Uterus (tissue), 4 donors: Measurements from ENCODE around the gene ARHGEF17. TPM values are rescaled to one million over a fixed set of nuclear protein-coding genes. Genes with fewer than 3 reads are reported as not detected.

Source experiments
- DNase-seq, 2 donors: peaks; one replicate each; pipeline ENCODE4 v3.0.0-alpha.2; 2019 to 2020
- H3K27ac ChIP-seq, 2 donors: fragments of 200-600 bp; sonication (generic); 1 replicate in 1 of 2; 2 replicates in 1 of 2; pipeline ENCODE4 v1.5.1; 2016 to 2018
- H3K27me3 ChIP-seq, 2 donors: fragments of 200-600 bp; sonication (generic); one replicate each; pipeline ENCODE4 v1.5.1; 2018 to 2019; ENCODE audit warnings: control low read depth in 1 of 2
- H3K36me3 ChIP-seq, 2 donors: fragments of 200-600 bp; sonication (generic); one replicate each; pipeline ENCODE4 v1.5.1; 2019; ENCODE audit warnings: control low read depth in 1 of 2
- H3K4me1 ChIP-seq, 2 donors: fragments of 200-600 bp; sonication (generic); one replicate each; pipeline ENCODE4 v1.5.1; 2018 to 2019; ENCODE audit warnings: control low read depth in 1 of 2
- H3K4me3 ChIP-seq, 2 donors: fragments of 200-600 bp; sonication (generic); 1 replicate in 1 of 2; 2 replicates in 1 of 2; pipeline ENCODE4 v1.5.1; 2018 to 2019; ENCODE audit warnings: mild to moderate bottlenecking in 1 of 2
- H3K9me3 ChIP-seq, 2 donors: fragments of 200-600 bp; sonication (generic); one replicate each; pipeline ENCODE4 v1.5.1; 2019; ENCODE audit warnings: control low read depth in 1 of 2
- POLR2A ChIP-seq, 2 donors: fragments of 450-650 bp; IDR thresholded peaks; one replicate each; pipeline ENCODE4 v1.6.1; 2016; ENCODE audit warnings: antibody characterized with exemption in 2 of 2, mild to moderate bottlenecking in 1 of 2, moderate library complexity in 1 of 2
- intact Hi-C: fragments of 100-400 bp; cut with DNase I; formaldehyde crosslinking; loops from one replicate; pipeline ENCODE4 v1.15.1; 2023; ENCODE audit warnings: low total_unique reads
- total RNA-seq, 4 donors: library from RNA; depleted of rRNA in 3 of 4; stranded (reverse); fragments of >200 nt in 3 of 4; gene quantifications; one replicate each; pipeline versions ENCODE4 v1.1.0 to v1.2.4, GENCODE V29; 2014 to 2023
- TF ChIP-seq, protein P1 (sequence below), 4 experiments: fragments of 200-600 bp in 2 of 4; fragments of 450-650 bp in 2 of 4; sonication (generic) in 2 of 4; IDR thresholded peaks; one replicate each; pipeline ENCODE4 v1.5.1; 2016 to 2019; ENCODE audit warnings: antibody characterized with exemption in 4 of 4, mild to moderate bottlenecking in 2 of 4, moderate library complexity in 1 of 4
- donor health status: DM: yes; HTN: yes; CAD: no.

The ARHGEF17 gene
- total RNA-seq, 4 donors from 2014 or later, result 17.9 to 174 (median 58.6) TPM

DNA sequence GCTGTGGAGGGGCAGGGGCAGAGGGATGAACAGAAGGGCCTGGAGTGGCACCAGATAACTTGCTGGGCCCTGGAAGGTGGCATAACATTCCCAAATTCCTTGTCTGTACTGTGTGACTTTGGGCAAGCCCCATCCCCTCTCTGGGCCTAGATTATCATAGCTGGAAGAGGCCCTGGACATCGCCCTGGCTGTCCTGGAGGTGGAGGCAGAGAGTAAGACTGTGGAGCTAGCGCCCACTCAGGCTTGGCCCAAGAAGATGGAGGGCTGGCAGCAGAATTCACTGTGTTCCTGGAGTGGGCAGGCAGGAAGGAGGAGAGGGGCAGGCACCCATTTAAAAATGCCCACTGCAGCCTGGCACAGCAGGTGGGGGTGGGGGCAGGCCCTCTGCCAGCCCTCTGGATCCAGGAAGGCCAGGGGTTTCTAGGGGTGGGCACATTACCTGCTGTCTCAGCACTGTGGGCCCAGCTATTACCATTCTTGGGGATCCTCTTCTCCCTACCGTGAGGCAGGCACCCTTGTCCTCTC, 22.6 kb downstream of the ARHGEF17 start:
- Histone ChIP-seq H3K4me3 (no peak overlapping the region), H3K27ac (peak overlapping the region; percentile 74 to 94), H3K9me3 (no peaks in the 10 kb centered on the region), H3K27me3 (no peaks in the 10 kb centered on the region), H3K36me3 (no peaks in the 10 kb centered on the region), H3K4me1 (peaks cover 27 to 51% of the 10 kb centered on the region in 2 donors)
- intact Hi-C loops, result no loop called here
- DNase-seq, result no peak
- TF ChIP-seq, protein P1, sequence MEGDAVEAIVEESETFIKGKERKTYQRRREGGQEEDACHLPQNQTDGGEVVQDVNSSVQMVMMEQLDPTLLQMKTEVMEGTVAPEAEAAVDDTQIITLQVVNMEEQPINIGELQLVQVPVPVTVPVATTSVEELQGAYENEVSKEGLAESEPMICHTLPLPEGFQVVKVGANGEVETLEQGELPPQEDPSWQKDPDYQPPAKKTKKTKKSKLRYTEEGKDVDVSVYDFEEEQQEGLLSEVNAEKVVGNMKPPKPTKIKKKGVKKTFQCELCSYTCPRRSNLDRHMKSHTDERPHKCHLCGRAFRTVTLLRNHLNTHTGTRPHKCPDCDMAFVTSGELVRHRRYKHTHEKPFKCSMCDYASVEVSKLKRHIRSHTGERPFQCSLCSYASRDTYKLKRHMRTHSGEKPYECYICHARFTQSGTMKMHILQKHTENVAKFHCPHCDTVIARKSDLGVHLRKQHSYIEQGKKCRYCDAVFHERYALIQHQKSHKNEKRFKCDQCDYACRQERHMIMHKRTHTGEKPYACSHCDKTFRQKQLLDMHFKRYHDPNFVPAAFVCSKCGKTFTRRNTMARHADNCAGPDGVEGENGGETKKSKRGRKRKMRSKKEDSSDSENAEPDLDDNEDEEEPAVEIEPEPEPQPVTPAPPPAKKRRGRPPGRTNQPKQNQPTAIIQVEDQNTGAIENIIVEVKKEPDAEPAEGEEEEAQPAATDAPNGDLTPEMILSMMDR (IDR thresholded peaks at IDR 0.05), result peak in 3 of 4 experiments; percentile 11 to 51 (median 40)
- TF ChIP-seq POLR2A (IDR thresholded peaks at IDR 0.05), result no peak

DNA sequence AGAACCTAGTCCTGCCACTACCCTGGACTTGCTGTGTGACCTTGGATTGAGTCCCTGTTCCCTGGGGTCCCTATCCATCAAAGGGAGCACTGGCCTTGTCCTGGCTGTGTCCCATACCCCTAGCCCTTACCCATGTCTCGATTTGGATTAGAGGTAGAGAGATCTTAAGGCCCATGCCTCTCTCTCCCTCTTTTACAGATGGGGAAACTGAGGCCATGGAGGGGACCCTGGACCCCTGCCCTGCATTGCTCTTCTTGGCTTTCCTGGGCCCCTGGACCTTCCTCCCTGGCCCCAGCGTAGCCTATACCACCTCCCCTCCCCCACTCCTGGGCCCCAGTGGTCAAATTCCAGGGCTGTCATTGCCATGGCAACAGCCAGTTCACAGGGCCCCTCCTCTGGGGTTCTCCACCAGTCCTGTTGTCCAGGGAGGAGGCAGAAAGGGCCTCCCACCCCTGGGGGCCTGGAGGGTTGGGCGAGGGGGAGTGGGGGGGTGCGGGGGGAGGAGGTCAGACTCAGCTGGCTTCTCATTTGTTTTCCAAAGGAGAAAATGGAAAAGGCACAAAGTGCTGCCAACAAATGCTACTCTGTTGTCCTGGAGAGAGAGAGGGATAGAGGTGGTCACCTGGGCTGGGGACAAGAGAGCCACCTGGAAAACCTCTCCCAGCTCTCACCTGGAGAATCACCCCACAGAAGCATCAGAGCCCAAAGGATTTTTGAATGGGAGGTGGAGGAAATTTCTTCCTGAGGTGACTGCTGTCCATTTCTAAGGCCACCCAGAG, 23.3 kb downstream of the ARHGEF17 start:
- no peaks in the 10 kb centered on the region for H3K9me3 ChIP-seq
- H3K4me3 ChIP-seq, result no peak overlapping the region
- peak overlapping the region; percentile 74 to 94 for H3K27ac ChIP-seq
- intact Hi-C loops, result no loop called here
- TF ChIP-seq POLR2A (IDR thresholded peaks at IDR 0.05), result no peak
- TF ChIP-seq, protein P1 (IDR thresholded peaks at IDR 0.05), result no peak
- no peaks in the 10 kb centered on the region for H3K36me3 ChIP-seq
- no peaks in the 10 kb centered on the region for H3K27me3 ChIP-seq
- DNase-seq, result peak in 1 of 2 donors; percentile 68
- peaks cover 27 to 47% of the 10 kb centered on the region in 2 donors for H3K4me1 ChIP-seq

DNA sequence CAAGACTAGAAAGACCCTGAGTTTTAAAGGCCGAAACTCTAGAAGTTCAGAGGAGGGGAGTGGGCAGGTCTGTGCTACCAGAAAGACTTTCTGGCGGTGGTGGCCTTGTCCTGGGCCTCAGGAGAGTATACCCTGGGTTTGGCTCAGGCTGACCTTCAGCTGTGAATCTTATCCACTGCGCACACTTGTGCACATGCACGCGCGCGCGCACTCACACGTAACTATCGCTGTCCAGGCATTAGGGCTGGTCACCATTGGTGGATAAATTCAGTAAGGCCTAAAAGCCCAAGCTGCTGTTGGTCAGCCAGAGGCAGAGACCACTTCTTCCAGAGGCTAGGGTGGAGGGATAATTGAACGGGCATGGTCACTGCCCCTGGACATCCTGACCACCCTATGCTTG, 25.1 kb downstream of the ARHGEF17 start:
- no peaks in the 10 kb centered on the region for H3K36me3 ChIP-seq
- no peaks in the 10 kb centered on the region for H3K9me3 ChIP-seq
- no peak overlapping the region for H3K4me3 ChIP-seq
- peaks cover 27 to 31% of the 10 kb centered on the region in 2 donors for H3K4me1 ChIP-seq
- H3K27ac ChIP-seq, result peak overlapping the region; percentile 82 to 94
- TF ChIP-seq, protein P1 (IDR thresholded peaks at IDR 0.05), result no peak
- no peak for TF ChIP-seq POLR2A (IDR thresholded peaks at IDR 0.05)
- H3K27me3 ChIP-seq, result no peaks in the 10 kb centered on the region
- no peak for DNase-seq
- intact Hi-C loops, result no loop called here

DNA sequence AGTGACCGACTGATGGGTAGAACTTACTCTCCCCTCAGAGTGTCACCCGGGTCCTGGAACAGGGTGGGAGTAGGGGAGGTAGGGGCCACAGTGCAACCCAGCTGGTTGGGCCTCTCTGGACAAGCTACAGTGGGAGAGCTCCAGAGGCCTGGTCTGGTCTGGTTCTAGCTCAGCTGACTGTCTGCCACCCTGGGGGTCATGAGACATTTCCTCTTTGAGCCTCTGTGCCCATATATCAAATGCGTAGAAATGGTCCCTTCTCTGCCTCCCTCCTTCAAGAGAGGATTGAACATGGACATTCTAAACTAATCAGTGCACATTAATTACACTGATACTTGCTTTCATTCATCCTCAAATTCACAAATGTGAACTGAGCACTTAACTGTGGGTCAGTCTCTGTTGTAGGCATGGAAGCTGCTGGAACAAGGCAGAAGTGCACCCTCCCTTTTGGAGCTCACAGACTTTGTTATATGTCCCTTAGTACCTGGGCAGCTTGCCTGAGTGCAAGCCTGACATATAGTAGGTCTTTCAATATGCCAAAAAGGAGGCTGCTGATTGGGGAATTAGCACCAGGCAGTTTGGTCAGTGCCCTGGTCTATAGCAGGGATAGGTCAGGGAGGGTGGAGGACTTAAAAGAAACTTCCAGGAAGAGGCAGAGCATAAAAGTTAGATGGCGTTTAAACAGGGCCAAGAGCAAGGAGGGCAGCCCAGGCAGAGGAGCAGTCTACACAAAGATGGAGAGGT, 25.7 kb downstream of the ARHGEF17 start:
- no peak for TF ChIP-seq POLR2A (IDR thresholded peaks at IDR 0.05)
- TF ChIP-seq, protein P1 (IDR thresholded peaks at IDR 0.05), result no peak
- Histone ChIP-seq H3K27me3 (no peaks in the 10 kb centered on the region), H3K27ac (peak overlapping the region; percentile 82 to 94), H3K36me3 (no peaks in the 10 kb centered on the region), H3K4me3 (no peak overlapping the region), H3K4me1 (peaks cover 27 to 31% of the 10 kb centered on the region in 2 donors), H3K9me3 (no peaks in the 10 kb centered on the region)
- intact Hi-C loops, result no loop called here
- DNase-seq, result no peak
